GM19240 (cell line): ENCODE measurements around the gene COL1A2.

Experiments used
- DNase-seq: peaks from one replicate; pipeline ENCODE4 v3.0.0; 2011; ENCODE audit warnings: low spot score; ENCODE audit not compliant: insufficient read length

The COL1A2 gene

GRCh38 chr7:94382746-94383145, 11.9 kb upstream of the COL1A2 start:
- no peak for DNase-seq

GRCh38 chr7:94384315-94384714, 10.4 kb upstream of the COL1A2 start:
- no peak for DNase-seq

GRCh38 chr7:94386416-94386815, 8.3 kb upstream of the COL1A2 start:
- DNase-seq, result no peak

- no peak for DNase-seq
Observed at GRCh38 chr7:94388540-94388939, 6.2 kb upstream of the COL1A2 start.

GRCh38 chr7:94389381-94389780, 5.3 kb upstream of the COL1A2 start:
- DNase-seq, result no peak

GRCh38 chr7:94391726-94392392, 2.8 kb upstream of the COL1A2 start:
- DNase-seq, result no peak

- no peak for DNase-seq
Observed at GRCh38 chr7:94392393-94392786, 2.3 kb upstream of the COL1A2 start.

- DNase-seq, result no peak
Observed at GRCh38 chr7:94393246-94394108, 1.2 kb upstream of the COL1A2 start.

- no peak for DNase-seq
Observed at GRCh38 chr7:94394109-94394436, 622 bp upstream of the COL1A2 start.

- DNase-seq, result peak; percentile 23
Observed at GRCh38 chr7:94395141-94396036, 694 bp downstream of the COL1A2 start.

- no peak for DNase-seq
Observed at GRCh38 chr7:94396037-94396431, 1.3 kb downstream of the COL1A2 start.

- no peak for DNase-seq
Observed at GRCh38 chr7:94396596-94396995, 1.9 kb downstream of the COL1A2 start.

- DNase-seq, result no peak
Observed at GRCh38 chr7:94397722-94398121, 3.0 kb downstream of the COL1A2 start.

- no peak for DNase-seq
Observed at GRCh38 chr7:94398841-94399240, 4.1 kb downstream of the COL1A2 start.

- DNase-seq, result no peak
Observed at GRCh38 chr7:94400022-94400421, 5.3 kb downstream of the COL1A2 start.

GRCh38 chr7:94400643-94401427, 6.1 kb downstream of the COL1A2 start:
- no peak for DNase-seq

GRCh38 chr7:94401428-94401814, 6.7 kb downstream of the COL1A2 start:
- DNase-seq, result no peak

- no peak for DNase-seq
Observed at GRCh38 chr7:94403546-94403945, 8.9 kb downstream of the COL1A2 start.

GRCh38 chr7:94405506-94405905, 10.8 kb downstream of the COL1A2 start:
- DNase-seq, result no peak

GRCh38 chr7:94406696-94407095, 12.0 kb downstream of the COL1A2 start:
- DNase-seq, result no peak
